ENCODE data around the gene PLCB2. TPM values are rescaled to one million over a fixed set of nuclear protein-coding genes. Genes with fewer than 3 reads are reported as not detected.
A peak's percentile ranks its signal among the peaks of the same experiment; 100 is the strongest.

PLCB2 gene
- total RNA-seq, 1 experiment from 2014 or later: 1.7 TPM

GRCh38 chr15:40250304-40250656 is 57.5 kb downstream of the PLCB2 start:
- intact Hi-C loops (cut with micrococcal nuclease; ENCODE audit: unreplicated experiment) (no loop called here), in situ Hi-C loops (cut with HindIII; ENCODE audit: low pct_unique_long_range_greater_than_20kb, low sequenced_read_pairs) (no loop called here)
- no peak for DNase-seq (ENCODE audit: low read depth, low spot score)
- Histone ChIP-seq H3K27me3 (ENCODE audit: control insufficient read depth, insufficient read depth, low read length) (no peaks in the 10 kb centered on the region; the same call in 1 of the 2 replicates), H3K4me3 (ENCODE audit: low read depth in 2 of 2, low read length in 2 of 2) (no peak overlapping the region), H3K4me1 (ENCODE audit: control insufficient read depth, insufficient read depth, low read length) (peaks cover 16% of the 10 kb centered on the region), H3K27ac (ENCODE audit: low read length) (0 out of 2 replicates have a peak overlapping the region, but pooled peaks have one; percentile 23), H3K36me3 (ENCODE audit: control insufficient read depth, insufficient read depth, low read length) (no peaks in the 10 kb centered on the region; the same call in 1 of the 2 replicates), H3K9me3 (ENCODE audit: control insufficient read depth, insufficient read depth, low read depth, low read length) (no peaks in the 10 kb centered on the region)
- no peak for ATAC-seq
- TF ChIP-seq REST (IDR thresholded peaks at IDR 0.05; ENCODE audit: insufficient read depth in 1 of 2, low read depth in 2 of 2, low read length in 1 of 2) (no peak), POLR2AphosphoS5 (IDR thresholded peaks at IDR 0.05; ENCODE audit: low read depth, low read length) (no peak), SIN3A (IDR thresholded peaks at IDR 0.05; ENCODE audit: borderline replicate concordance, insufficient read depth, low read depth, low read length) (no peak), TCF7L2 (IDR thresholded peaks at IDR 0.05; ENCODE audit: low read depth, low read length) (no peak), CTCF (IDR thresholded peaks at IDR 0.05) (no peak)
- BruUV-seq (replicated peaks): no TSS peak
- ChIA-PET POLR2A (no interaction called here), CTCF (interaction anchor here (0.9 kb wide), 1 partner anchor 205 kb away, joined by 4 read pairs; no protein-coding TSS in a partner anchor)

GRCh38 chr15:40249477-40250303 is 58.0 kb downstream of the PLCB2 start:
- ChIA-PET CTCF (interaction anchor here (0.9 kb wide), 1 partner anchor 204 kb away, joined by 4 read pairs; no protein-coding TSS in a partner anchor), POLR2A (no interaction called here)
- ATAC-seq: peak; percentile 53
- Histone ChIP-seq H3K36me3 (ENCODE audit: control insufficient read depth, insufficient read depth, low read length) (no peaks in the 10 kb centered on the region; the same call in 1 of the 2 replicates), H3K27me3 (ENCODE audit: control insufficient read depth, insufficient read depth, low read length) (no peaks in the 10 kb centered on the region; the same call in 1 of the 2 replicates), H3K4me3 (ENCODE audit: low read depth in 2 of 2, low read length in 2 of 2) (no peak overlapping the region), H3K9me3 (ENCODE audit: control insufficient read depth, insufficient read depth, low read depth, low read length) (no peaks in the 10 kb centered on the region), H3K27ac (ENCODE audit: low read length) (0 out of 2 replicates have a peak overlapping the region, but pooled peaks have one; percentile 23), H3K4me1 (ENCODE audit: control insufficient read depth, insufficient read depth, low read length) (peaks cover 16% of the 10 kb centered on the region; the same call in 1 of the 2 replicates)
- no peak for DNase-seq (ENCODE audit: low read depth, low spot score)
- intact Hi-C loops (cut with micrococcal nuclease; ENCODE audit: unreplicated experiment): no loop called here
- BruUV-seq (replicated peaks): no TSS peak
- TF ChIP-seq TCF7L2 (IDR thresholded peaks at IDR 0.05; ENCODE audit: low read depth, low read length): no peak
- TF ChIP-seq CTCF (IDR thresholded peaks at IDR 0.05): no peak
- TF ChIP-seq POLR2AphosphoS5 (IDR thresholded peaks at IDR 0.05; ENCODE audit: low read depth, low read length): no peak
- TF ChIP-seq SIN3A (IDR thresholded peaks at IDR 0.05; ENCODE audit: borderline replicate concordance, insufficient read depth, low read depth, low read length): no peak
- TF ChIP-seq REST (IDR thresholded peaks at IDR 0.05; ENCODE audit: insufficient read depth in 1 of 2, low read depth in 2 of 2, low read length in 1 of 2): no peak
- in situ Hi-C loops (cut with HindIII; ENCODE audit: low pct_unique_long_range_greater_than_20kb, low sequenced_read_pairs): no loop called here

Data from Panc1 (cell line).